CD14-positive monocyte (primary cell): ENCODE data around the gene NPTX1. TPM values are rescaled to one million over a fixed set of nuclear protein-coding genes. Genes with fewer than 3 reads are reported as not detected.

Experiments used
- DNase-seq, 3 donors: peaks; one replicate each; pipeline ENCODE4 v3.0.0-alpha.2; 2011 to 2022
- H2AFZ ChIP-seq: 2 replicates; pipeline ENCODE4 v1.6.0; 2012; ENCODE audit warnings: mild to moderate bottlenecking, low read depth, low read length, inconsistent platforms; ENCODE audit not compliant: insufficient read depth, poor library complexity, severe bottlenecking
- H3K27ac ChIP-seq, 2 donors: 1 replicate in 1 of 2; 2 replicates in 1 of 2; pipeline ENCODE4 v1.5.1; 2012 to 2013; ENCODE audit warnings: low read length in 2 of 2, control low read depth in 1 of 2, inconsistent platforms in 1 of 2, low read depth in 1 of 2, mild to moderate bottlenecking in 1 of 2
- H3K27me3 ChIP-seq, 2 donors: one replicate each; pipeline versions ENCODE4 v1.6.0 to v1.6.1; 2011 to 2013; ENCODE audit warnings: low read length in 2 of 2; ENCODE audit not compliant: control insufficient read depth in 2 of 2, insufficient read depth in 2 of 2
- H3K36me3 ChIP-seq, 2 donors: replicated peaks in 1 of 2; 1 replicate in 1 of 2; 2 replicates in 1 of 2; pipeline versions ENCODE4 v1.5.1 to v1.6.1; 2012 to 2013; ENCODE audit warnings: low read length in 2 of 2, control low read depth in 1 of 2, inconsistent platforms in 1 of 2, mild to moderate bottlenecking in 1 of 2; ENCODE audit not compliant: insufficient read depth in 2 of 2, control insufficient read depth in 1 of 2
- H3K4me1 ChIP-seq, 2 donors: 1 replicate in 1 of 2; 2 replicates in 1 of 2; pipeline versions ENCODE4 v1.5.1 to v1.6.1; 2012 to 2013; ENCODE audit warnings: low read length in 2 of 2, control low read depth in 1 of 2, inconsistent platforms in 1 of 2, mild to moderate bottlenecking in 1 of 2, moderate library complexity in 1 of 2; ENCODE audit not compliant: insufficient read depth in 2 of 2, control insufficient read depth in 1 of 2
- H3K4me2 ChIP-seq: replicated peaks from 2 replicates; pipeline ENCODE3; 2012; ENCODE audit warnings: low read length, moderate library complexity, mild to moderate bottlenecking; ENCODE audit not compliant: poor library complexity, severe bottlenecking; ENCODE audit errors: extremely low read depth
- H3K4me3 ChIP-seq, 3 experiments: fragments of 200-600 bp in 1 of 3; sonication (generic) in 1 of 3; replicated peaks in 1 of 3; 1 replicate in 2 of 3; 2 replicates in 1 of 3; pipeline ENCODE4 v1.5.1; 2011 to 2013; ENCODE audit warnings: low read length in 3 of 3, mild to moderate bottlenecking in 3 of 3, control low read depth in 2 of 3, low read depth in 2 of 3, inconsistent platforms in 1 of 3, moderate library complexity in 1 of 3
- H3K79me2 ChIP-seq: 2 replicates; pipeline ENCODE4 v1.6.0; 2012; ENCODE audit warnings: mild to moderate bottlenecking, control low read depth, inconsistent platforms, low read length, moderate library complexity; ENCODE audit not compliant: insufficient read depth
- H3K9ac ChIP-seq: 2 replicates; pipeline ENCODE4 v1.6.0; 2017; ENCODE audit warnings: low read length, mild to moderate bottlenecking; ENCODE audit not compliant: insufficient read depth, poor library complexity, severe bottlenecking
- H3K9me3 ChIP-seq, 2 donors: replicated peaks in 1 of 2; 1 replicate in 1 of 2; 2 replicates in 1 of 2; pipeline versions ENCODE4 v1.5.1 to v1.6.1; 2012 to 2013; ENCODE audit warnings: low read length in 2 of 2, control low read depth in 1 of 2; ENCODE audit not compliant: control insufficient read depth in 1 of 2, insufficient read depth in 1 of 2
- H4K20me1 ChIP-seq: 2 replicates; pipeline ENCODE4 v1.6.0; 2012; ENCODE audit warnings: mild to moderate bottlenecking, low read length, control low read depth, moderate library complexity; ENCODE audit not compliant: insufficient read depth
- H3K27ac Mint-ChIP-seq, 7 donors: one replicate each; pipeline ENCODE4 v1.8.0; 2020; ENCODE audit warnings: mild to moderate bottlenecking in 7 of 7, mixed read lengths in 7 of 7, moderate library complexity in 6 of 7, inconsistent platforms in 2 of 7
- H3K27me3 Mint-ChIP-seq, 3 donors: one replicate each; pipeline ENCODE4 v1.8.0; 2021 to 2022; ENCODE audit warnings: low read depth in 3 of 3, mild to moderate bottlenecking in 3 of 3, mixed read lengths in 3 of 3, moderate library complexity in 3 of 3, inconsistent platforms in 1 of 3
- H3K36me3 Mint-ChIP-seq, 2 donors: one replicate each; pipeline ENCODE4 v1.8.0; 2020; ENCODE audit warnings: mixed read lengths in 2 of 2, inconsistent platforms in 1 of 2, mild to moderate bottlenecking in 1 of 2
- H3K4me1 Mint-ChIP-seq: one replicate; pipeline ENCODE4 v1.8.0; 2020; ENCODE audit warnings: mild to moderate bottlenecking, mixed read lengths
- H3K4me3 Mint-ChIP-seq, 2 donors: one replicate each; pipeline ENCODE4 v1.8.0; 2020; ENCODE audit warnings: mild to moderate bottlenecking in 2 of 2, mixed read lengths in 2 of 2, moderate library complexity in 1 of 2
- H3K9me3 Mint-ChIP-seq, 7 donors: one replicate each; pipeline ENCODE4 v1.8.0; 2020 to 2022; ENCODE audit warnings: mixed read lengths in 7 of 7, mild to moderate bottlenecking in 6 of 7, moderate library complexity in 6 of 7, inconsistent platforms in 2 of 7
- CTCF ChIP-seq: fragments of 200-600 bp; IDR thresholded peaks from one replicate; pipeline ENCODE4 v1.8.0; 2022; ENCODE audit warnings: antibody characterized with exemption, mild to moderate bottlenecking
- WGBS: methylation state at CpG from one replicate; pipeline ENCODE4 v1.1.5; 2013; ENCODE audit warnings: missing lambda C conversion rate; ENCODE audit not compliant: insufficient coverage; 5-methylcytosine and 5-hydroxymethylcytosine counted together
- intact Hi-C, 2 donors: fragments of 100-400 bp; cut with micrococcal nuclease; formaldehyde crosslinking; loops; one replicate each; pipeline versions ENCODE4 v1.15.0 to v1.15.1; 2023
- polyA plus RNA-seq, 3 donors: library from polyadenylated mRNA; depleted of rRNA in 1 of 3; unstranded in 2 of 3; stranded (reverse) in 1 of 3; fragments of 300-500 nt in 2 of 3; fragments of >200 nt in 1 of 3; fragmentation: Illumina TruSeq in 2 of 3; gene quantifications; 1 replicate in 2 of 3; 2 replicates in 1 of 3; pipeline ENCODE4 v1.2.3, GENCODE V29; 2012 to 2021

NPTX1 gene
- polyA plus RNA-seq, 3 donors = not detected

DNA sequence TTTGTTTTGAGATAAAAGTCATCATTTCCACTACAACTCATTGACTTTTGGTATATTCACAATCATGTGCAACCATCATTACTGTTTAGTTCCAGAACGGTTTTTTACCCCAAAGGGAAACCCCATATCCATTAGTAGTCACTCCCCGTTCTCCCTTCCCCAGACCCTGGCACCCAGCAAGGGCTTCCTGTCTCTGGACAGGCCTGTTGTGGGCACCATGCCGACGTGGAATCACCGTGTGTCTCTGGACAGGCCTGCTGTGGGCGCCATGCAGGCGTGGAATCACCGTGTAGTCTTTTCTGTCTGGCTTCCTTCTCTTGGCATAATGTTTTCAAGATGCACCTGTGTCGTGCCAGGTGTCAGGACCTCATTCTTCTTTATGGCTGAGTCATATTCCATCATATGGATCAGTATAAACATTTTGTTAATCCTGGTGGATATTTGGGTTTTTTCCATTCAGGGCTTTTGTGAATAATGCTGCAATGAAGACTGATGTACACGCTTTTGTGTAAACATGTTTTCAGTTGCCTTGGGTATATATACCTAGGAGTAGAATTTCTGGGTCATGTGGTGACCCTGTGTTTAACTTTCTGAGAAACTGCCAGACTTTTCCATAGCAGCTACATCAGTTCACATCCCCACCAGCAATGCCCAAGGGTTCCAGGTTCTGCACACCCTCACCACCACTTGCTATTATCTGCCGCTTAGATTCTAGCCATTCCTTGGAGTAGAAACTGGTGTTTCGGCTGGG, 42.3 kb downstream of the NPTX1 start:
- H3K36me3 Mint-ChIP-seq = no peaks in the 10 kb centered on the region
- no peak for DNase-seq
- H3K36me3 ChIP-seq = no peaks in the 10 kb centered on the region
- H2AFZ ChIP-seq = no peak overlapping the region
- H3K9me3 ChIP-seq = no peaks in the 10 kb centered on the region
- H3K4me3 ChIP-seq = no peak overlapping the region
- no peaks in the 10 kb centered on the region for H3K4me1 Mint-ChIP-seq
- 86% methylated on average over 11 of the region's 12 CpGs for WGBS
- intact Hi-C loops = no loop called here
- no peak overlapping the region for H3K4me2 ChIP-seq
- TF ChIP-seq CTCF = no peak
- H3K79me2 ChIP-seq = no peaks in the 10 kb centered on the region
- H3K27ac Mint-ChIP-seq = no peak overlapping the region
- H3K9me3 Mint-ChIP-seq = peaks cover 0 to 3% (median 0%) of the 10 kb centered on the region in 7 donors
- no peak overlapping the region for H3K27ac ChIP-seq
- H3K27me3 ChIP-seq = no peaks in the 10 kb centered on the region
- H3K9ac ChIP-seq = no peak overlapping the region
- H3K27me3 Mint-ChIP-seq = peaks cover 2 to 5% (median 3%) of the 10 kb centered on the region in 3 donors
- no peaks in the 10 kb centered on the region for H3K4me1 ChIP-seq
- no peaks in the 10 kb centered on the region for H4K20me1 ChIP-seq
- no peak overlapping the region for H3K4me3 Mint-ChIP-seq

DNA sequence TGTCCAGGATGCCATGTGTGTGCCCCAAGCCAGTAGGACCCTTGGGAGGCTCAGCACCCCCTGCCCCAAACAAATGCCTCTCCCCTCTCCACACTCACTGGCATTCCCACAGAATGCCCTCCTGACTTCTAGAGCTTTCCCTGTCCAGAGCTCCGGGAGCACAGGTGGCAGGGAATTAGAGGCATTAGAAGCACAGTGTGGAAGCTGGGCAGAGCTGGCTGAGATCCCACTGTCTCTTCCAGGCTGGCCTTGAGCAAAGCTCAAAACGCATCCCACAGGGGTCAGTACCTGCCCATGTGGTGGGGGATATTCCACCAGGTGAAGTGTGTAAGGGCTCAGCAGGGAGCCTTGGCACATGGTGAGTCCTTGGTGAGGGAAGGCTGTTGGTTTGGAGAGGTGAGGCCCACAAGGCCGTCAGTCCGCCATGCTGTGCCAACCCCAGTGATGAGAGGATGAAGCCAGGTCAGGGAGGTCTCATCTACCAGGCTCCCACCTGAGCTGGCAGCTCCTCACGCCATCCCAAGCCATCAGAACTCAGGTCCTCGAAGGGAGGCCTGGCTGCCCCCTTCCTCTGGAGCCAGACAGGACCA, 43.4 kb downstream of the NPTX1 start:
- H3K9ac ChIP-seq = no peak overlapping the region
- no peaks in the 10 kb centered on the region for H3K79me2 ChIP-seq
- Mint-ChIP-seq H3K4me3 (no peak overlapping the region), H3K27ac (no peak overlapping the region), H3K9me3 (peaks cover 0 to 3% (median 0%) of the 10 kb centered on the region in 7 donors), H3K4me1 (no peaks in the 10 kb centered on the region), H3K36me3 (no peaks in the 10 kb centered on the region), H3K27me3 (peaks cover 3 to 5% (median 4%) of the 10 kb centered on the region in 3 donors)
- no peaks in the 10 kb centered on the region for H3K4me1 ChIP-seq
- H3K36me3 ChIP-seq = no peaks in the 10 kb centered on the region
- no peaks in the 10 kb centered on the region for H3K9me3 ChIP-seq
- no peak for DNase-seq
- no peak overlapping the region for H3K4me2 ChIP-seq
- TF ChIP-seq CTCF = no peak
- no peak overlapping the region for H3K27ac ChIP-seq
- H3K4me3 ChIP-seq = no peak overlapping the region
- no peak overlapping the region for H2AFZ ChIP-seq
- H3K27me3 ChIP-seq = no peaks in the 10 kb centered on the region
- intact Hi-C loops = no loop called here
- H4K20me1 ChIP-seq = no peaks in the 10 kb centered on the region
- WGBS = 91% methylated on average over 3 of the region's 6 CpGs
